Caco-2 (cell line): ENCODE data around the gene MAP3K4. TPM values are rescaled to one million over a fixed set of nuclear protein-coding genes. Genes with fewer than 3 reads are reported as not detected.

Experiments used
- BruUV-seq: library from RNA; stranded (reverse); fragments of 400-500 nt; replicated peaks from 2 replicates; lab custom pipeline; 2021; lab: Mats Ljungman, UMichigan
- CTCF ChIA-PET: fragments of 300-600 bp; sonication (Branson Sonifier 250); formaldehyde crosslinking; loops from one replicate; lab custom pipeline; 2022; ENCODE audit warnings: antibody characterized with exemption; lab: Charles Lee
- POLR2A ChIA-PET: fragments of 300-600 bp; sonication (Branson Sonifier 250); formaldehyde crosslinking; loops from one replicate; lab custom pipeline; 2022; ENCODE audit warnings: antibody characterized with exemption; lab: Charles Lee
- DNase-seq, 2 experiments: peaks; one replicate each; pipeline versions ENCODE4 v3.0.0 to v3.0.0-alpha.2; 2020 to 2022
- H3K27me3 ChIP-seq: replicated peaks from 2 replicates; pipeline ENCODE4 v1.6.0; 2011; ENCODE audit warnings: low read length; ENCODE audit not compliant: control insufficient read depth, insufficient read depth
- H3K36me3 ChIP-seq: 2 replicates; pipeline ENCODE4 v1.5.1; 2011; ENCODE audit warnings: low read length; ENCODE audit not compliant: control insufficient read depth, insufficient read depth
- H3K4me1 ChIP-seq: fragments of 250-450 bp; sonication (Bioruptor Pico); 2 replicates; pipeline ENCODE4 v1.5.1; 2020; ENCODE audit warnings: mild to moderate bottlenecking
- H3K4me3 ChIP-seq: 2 replicates; pipeline ENCODE4 v1.5.1; 2011; ENCODE audit warnings: low read depth, mild to moderate bottlenecking, control low read depth, low read length
- H3K9me3 ChIP-seq: fragments of 250-450 bp; sonication (Bioruptor Pico); 2 replicates; pipeline ENCODE4 v1.5.1; 2020; ENCODE audit warnings: mild to moderate bottlenecking, moderate library complexity
- H3K27ac Mint-ChIP-seq: one replicate; pipeline ENCODE4 v1.8.0; 2022; ENCODE audit warnings: mixed read lengths; ENCODE audit not compliant: unreplicated experiment
- H3K27me3 Mint-ChIP-seq: one replicate; pipeline ENCODE4 v1.8.0; 2022; ENCODE audit warnings: mixed read lengths; ENCODE audit not compliant: insufficient read depth, unreplicated experiment
- H3K36me3 Mint-ChIP-seq: one replicate; pipeline ENCODE4 v1.8.0; 2022; ENCODE audit warnings: mild to moderate bottlenecking, mixed read lengths; ENCODE audit not compliant: insufficient read depth, unreplicated experiment
- H3K4me1 Mint-ChIP-seq: one replicate; pipeline ENCODE4 v1.8.0; 2022; ENCODE audit warnings: low read depth, mixed read lengths; ENCODE audit not compliant: unreplicated experiment
- H3K4me3 Mint-ChIP-seq: one replicate; pipeline ENCODE4 v1.8.0; 2022; ENCODE audit warnings: mild to moderate bottlenecking, moderate library complexity, mixed read lengths; ENCODE audit not compliant: unreplicated experiment
- H3K9me3 Mint-ChIP-seq: one replicate; pipeline ENCODE4 v1.8.0; 2022; ENCODE audit warnings: mixed read lengths; ENCODE audit not compliant: unreplicated experiment
- intact Hi-C: fragments of 100-400 bp; cut with micrococcal nuclease; formaldehyde crosslinking; loops from one replicate; pipeline ENCODE4 v1.10.0; 2022; ENCODE audit not compliant: unreplicated experiment
- total RNA-seq: library from RNA; stranded (reverse); gene quantifications from 2 replicates; pipeline ENCODE4 v1.2.3, GENCODE V29; 2022
- TF ChIP-seq, protein P1 (sequence below), 2 experiments: fragments of 200-600 bp in 1 of 2; IDR thresholded peaks; 1 replicate in 1 of 2; 2 replicates in 1 of 2; pipeline versions ENCODE4 v1.5.1 to v1.8.0; 2011 to 2022; ENCODE audit warnings: antibody characterized with exemption in 1 of 2, control low read depth in 1 of 2, inconsistent platforms in 1 of 2, low read depth in 1 of 2, low read length in 1 of 2, mild to moderate bottlenecking in 1 of 2, moderate library complexity in 1 of 2; ENCODE audit not compliant: insufficient read depth in 1 of 2, severe bottlenecking in 1 of 2, unreplicated experiment in 1 of 2

The MAP3K4 gene
- total RNA-seq, 1 experiment from 2014 or later, result 34.3 TPM

DNA sequence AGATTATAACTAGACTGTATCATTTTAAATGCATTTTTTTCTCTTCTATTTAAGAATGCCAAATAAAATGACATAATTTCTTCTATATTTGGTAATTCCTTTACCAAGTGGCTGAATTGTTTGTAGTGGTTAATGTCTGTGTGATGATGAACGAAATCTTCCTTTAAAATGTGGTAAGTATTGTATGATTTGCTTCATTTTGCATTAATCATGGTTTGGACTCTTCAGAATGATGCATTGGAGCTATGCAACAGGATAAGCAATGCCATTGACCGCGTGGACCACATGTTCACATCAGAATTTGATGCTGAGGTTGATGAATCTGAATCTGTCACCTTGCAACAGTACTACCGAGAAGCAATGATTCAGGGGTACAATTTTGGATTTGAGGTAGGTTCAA, 99.6 kb downstream of the MAP3K4 start:
- Mint-ChIP-seq H3K4me1 (no peaks in the 10 kb centered on the region), H3K4me3 (no peak overlapping the region), H3K27me3 (no peaks in the 10 kb centered on the region), H3K36me3 (peaks cover 28% of the 10 kb centered on the region), H3K27ac (no peak overlapping the region), H3K9me3 (no peaks in the 10 kb centered on the region)
- Histone ChIP-seq H3K4me1 (no peaks in the 10 kb centered on the region), H3K4me3 (no peak overlapping the region), H3K9me3 (no peaks in the 10 kb centered on the region), H3K27me3 (no peaks in the 10 kb centered on the region), H3K36me3 (no peaks in the 10 kb centered on the region; the same call in 1 of the 2 replicates)
- no TSS peak for BruUV-seq
- TF ChIP-seq, protein P1, sequence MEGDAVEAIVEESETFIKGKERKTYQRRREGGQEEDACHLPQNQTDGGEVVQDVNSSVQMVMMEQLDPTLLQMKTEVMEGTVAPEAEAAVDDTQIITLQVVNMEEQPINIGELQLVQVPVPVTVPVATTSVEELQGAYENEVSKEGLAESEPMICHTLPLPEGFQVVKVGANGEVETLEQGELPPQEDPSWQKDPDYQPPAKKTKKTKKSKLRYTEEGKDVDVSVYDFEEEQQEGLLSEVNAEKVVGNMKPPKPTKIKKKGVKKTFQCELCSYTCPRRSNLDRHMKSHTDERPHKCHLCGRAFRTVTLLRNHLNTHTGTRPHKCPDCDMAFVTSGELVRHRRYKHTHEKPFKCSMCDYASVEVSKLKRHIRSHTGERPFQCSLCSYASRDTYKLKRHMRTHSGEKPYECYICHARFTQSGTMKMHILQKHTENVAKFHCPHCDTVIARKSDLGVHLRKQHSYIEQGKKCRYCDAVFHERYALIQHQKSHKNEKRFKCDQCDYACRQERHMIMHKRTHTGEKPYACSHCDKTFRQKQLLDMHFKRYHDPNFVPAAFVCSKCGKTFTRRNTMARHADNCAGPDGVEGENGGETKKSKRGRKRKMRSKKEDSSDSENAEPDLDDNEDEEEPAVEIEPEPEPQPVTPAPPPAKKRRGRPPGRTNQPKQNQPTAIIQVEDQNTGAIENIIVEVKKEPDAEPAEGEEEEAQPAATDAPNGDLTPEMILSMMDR (IDR thresholded peaks at IDR 0.05; ENCODE audit: insufficient read depth in 1 of 2, low read depth in 1 of 2, low read length in 1 of 2, severe bottlenecking in 1 of 2, unreplicated experiment in 1 of 2), result no peak
- CTCF ChIA-PET, result no interaction called here
- POLR2A ChIA-PET, result no interaction called here
- no peak for DNase-seq
- intact Hi-C loops, result no loop called here

DNA sequence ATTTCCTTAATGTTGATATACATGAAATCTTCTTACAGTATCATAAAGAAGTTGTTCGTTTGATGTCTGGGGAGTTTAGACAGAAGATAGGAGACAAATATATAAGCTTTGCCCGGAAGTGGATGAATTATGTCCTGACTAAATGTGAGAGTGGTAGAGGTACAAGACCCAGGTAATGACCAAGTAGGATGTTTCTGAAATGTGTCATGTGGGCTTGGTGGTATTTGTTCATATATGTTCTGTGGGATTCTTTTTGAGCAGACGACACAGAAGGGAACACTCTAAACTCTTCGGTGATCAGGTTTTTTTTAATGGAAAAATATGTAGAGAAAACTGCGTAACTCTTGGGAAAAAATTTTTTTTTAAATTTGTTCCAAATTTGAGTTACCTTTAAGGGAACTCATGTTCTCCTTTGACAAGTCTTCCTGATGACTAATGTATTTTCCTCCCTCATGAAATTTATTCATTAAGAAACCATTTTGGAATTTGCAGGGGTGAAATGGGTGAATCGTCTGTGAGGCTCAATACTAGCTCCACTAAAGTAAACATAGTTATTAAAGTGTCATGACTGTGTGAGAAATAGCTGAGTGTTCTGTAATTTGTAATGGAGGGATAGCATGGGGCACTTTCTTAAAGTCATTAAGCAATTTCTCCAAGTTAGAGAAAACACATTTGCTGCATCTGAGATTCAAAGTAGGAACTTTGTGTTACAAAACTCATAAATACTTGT, 100.6 kb downstream of the MAP3K4 start:
- Mint-ChIP-seq H3K9me3 (no peaks in the 10 kb centered on the region), H3K27ac (no peak overlapping the region), H3K27me3 (no peaks in the 10 kb centered on the region), H3K4me1 (no peaks in the 10 kb centered on the region), H3K36me3 (peaks cover 28% of the 10 kb centered on the region), H3K4me3 (no peak overlapping the region)
- Histone ChIP-seq H3K4me3 (no peak overlapping the region), H3K4me1 (no peaks in the 10 kb centered on the region), H3K36me3 (no peaks in the 10 kb centered on the region; the same call in 1 of the 2 replicates), H3K9me3 (no peaks in the 10 kb centered on the region), H3K27me3 (no peaks in the 10 kb centered on the region)
- TF ChIP-seq, protein P1 (IDR thresholded peaks at IDR 0.05; ENCODE audit: insufficient read depth in 1 of 2, low read depth in 1 of 2, low read length in 1 of 2, severe bottlenecking in 1 of 2, unreplicated experiment in 1 of 2), result no peak
- ChIA-PET CTCF (no interaction called here), POLR2A (no interaction called here)
- no TSS peak for BruUV-seq
- DNase-seq, result no peak
- intact Hi-C loops, result no loop called here

DNA sequence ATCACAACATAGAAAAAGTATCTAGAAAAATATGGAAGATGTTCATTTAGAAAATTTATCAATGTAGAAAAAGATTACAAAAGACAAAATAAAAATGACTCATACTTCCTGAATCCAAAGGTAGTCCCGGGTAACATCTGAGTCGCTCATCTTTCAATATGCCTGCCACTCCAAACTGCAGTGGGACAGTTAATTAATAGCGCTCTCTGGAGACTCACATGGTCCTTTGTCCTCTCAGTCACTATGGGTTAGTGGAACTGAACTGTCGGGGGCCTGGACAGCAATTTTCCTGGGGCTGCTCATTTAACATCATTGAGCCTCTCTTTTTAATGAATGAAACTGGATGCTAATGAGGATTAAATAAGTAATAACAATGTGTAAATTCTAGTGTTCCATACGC, 103.4 kb downstream of the MAP3K4 start:
- Histone ChIP-seq H3K4me1 (no peaks in the 10 kb centered on the region), H3K27me3 (no peaks in the 10 kb centered on the region), H3K9me3 (no peaks in the 10 kb centered on the region), H3K36me3 (no peaks in the 10 kb centered on the region), H3K4me3 (no peak overlapping the region)
- ChIA-PET CTCF (no interaction called here), POLR2A (no interaction called here)
- H3K9me3 Mint-ChIP-seq, result no peaks in the 10 kb centered on the region
- intact Hi-C loops, result no loop called here
- H3K36me3 Mint-ChIP-seq, result peaks cover 31% of the 10 kb centered on the region
- H3K27me3 Mint-ChIP-seq, result no peaks in the 10 kb centered on the region
- DNase-seq, result no peak
- TF ChIP-seq, protein P1 (IDR thresholded peaks at IDR 0.05; ENCODE audit: insufficient read depth in 1 of 2, low read depth in 1 of 2, low read length in 1 of 2, severe bottlenecking in 1 of 2, unreplicated experiment in 1 of 2), result no peak
- no TSS peak for BruUV-seq
- no peak overlapping the region for H3K27ac Mint-ChIP-seq
- no peak overlapping the region for H3K4me3 Mint-ChIP-seq
- H3K4me1 Mint-ChIP-seq, result no peaks in the 10 kb centered on the region
